ENCODE data around the gene LSP1. TPM values are rescaled to one million over a fixed set of nuclear protein-coding genes. Genes with fewer than 3 reads are reported as not detected.
A peak's percentile ranks its signal among the peaks of the same experiment; 100 is the strongest.

Gene LSP1
- total and polyA plus RNA-seq, 4 donors = 5.0 to 7.7 (median 5.7) TPM

DNA sequence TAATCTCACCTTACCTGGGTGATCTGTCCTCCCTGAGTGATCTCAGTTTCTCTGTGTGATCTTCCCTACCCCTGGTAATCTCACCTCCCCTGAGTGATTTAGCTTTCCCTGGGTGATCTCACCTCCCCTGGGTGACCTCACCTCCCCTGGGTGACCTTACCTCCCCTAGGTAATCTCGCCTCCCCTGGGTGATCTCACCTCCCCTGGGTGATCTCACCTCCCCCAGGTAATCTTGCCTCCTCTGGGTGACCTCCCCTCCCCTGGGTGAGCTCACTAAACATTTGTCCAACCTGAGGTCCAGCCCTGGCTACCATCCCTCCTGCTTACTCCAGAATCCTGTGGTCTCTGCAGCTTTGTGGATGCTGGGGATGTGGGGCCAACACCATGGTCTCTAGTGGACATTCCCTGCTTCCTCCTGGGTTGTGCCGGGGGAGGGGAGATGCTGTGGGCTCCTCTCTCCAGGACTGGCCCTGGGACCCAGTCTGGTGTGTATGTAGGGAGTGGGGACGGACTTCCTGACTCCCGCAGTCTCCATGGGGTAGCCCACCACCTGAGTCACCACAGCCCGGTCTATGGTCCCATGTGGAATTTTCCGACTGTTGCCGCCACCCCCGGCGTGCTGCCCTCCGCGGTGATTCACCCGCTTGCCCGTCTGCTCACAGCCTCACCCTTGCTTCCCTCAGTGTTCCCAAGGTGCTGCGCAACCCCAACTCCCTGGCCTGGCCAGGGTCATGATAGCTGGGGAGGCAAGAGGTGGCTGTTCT lies 9.9 kb downstream of the LSP1 start (continued):
- TF ChIP-seq ZBTB33 (IDR thresholded peaks at IDR 0.05) = no peak
- no peak for TF ChIP-seq HNF4A (conservative IDR thresholded peaks at IDR 0.05)
- TF ChIP-seq JUND (IDR thresholded peaks at IDR 0.05) = no peak
- TF ChIP-seq NR2F2 (IDR thresholded peaks at IDR 0.05) = no peak
- no peak for TF ChIP-seq RAD21 (IDR thresholded peaks at IDR 0.05)
- TF ChIP-seq FOXA1 (IDR thresholded peaks at IDR 0.05) = no peak

- Histone ChIP-seq H3K9ac (ENCODE audit: low read depth in 1 of 2, low read length in 2 of 2) (no peak overlapping the region), H3K9me3 (ENCODE audit: control insufficient read depth in 4 of 4, low read length in 3 of 4) (no peaks in the 10 kb centered on the region), H3K27ac (ENCODE audit: low read depth in 1 of 2, low read length in 2 of 2) (peak overlapping the region; percentile 60 to 66), H3K4me3 (ENCODE audit: low read depth in 1 of 3, low read length in 3 of 3) (peak overlapping the region in 1 of 3 donors; percentile 21), H3K36me3 (ENCODE audit: control insufficient read depth in 4 of 4, insufficient read depth in 3 of 4, low read depth in 1 of 4, low read length in 3 of 4) (no peaks in the 10 kb centered on the region), H3K27me3 (ENCODE audit: control insufficient read depth in 4 of 4, insufficient read depth in 4 of 4, low read length in 3 of 4) (peaks cover 0 to under 1% (median 0%) of the 10 kb centered on the region in 4 donors), H3K4me1 (ENCODE audit: control insufficient read depth in 4 of 4, insufficient read depth in 4 of 4, low read length in 3 of 4) (peaks cover 0 to 12% (median 6%) of the 10 kb centered on the region in 4 donors)
- no peak for DNase-seq (ENCODE audit: low spot score)
- 36% methylated on average over 27 of the region's 27 CpGs for WGBS
- TF ChIP-seq HNF4A (conservative IDR thresholded peaks at IDR 0.05) (no peak), NR2F2 (IDR thresholded peaks at IDR 0.05) (peak; percentile 74), TAF1 (conservative IDR thresholded peaks at IDR 0.05) (no peak), RXRA (IDR thresholded peaks at IDR 0.05) (peak; percentile 77 to 87)
- TF ChIP-seq, protein P1, sequence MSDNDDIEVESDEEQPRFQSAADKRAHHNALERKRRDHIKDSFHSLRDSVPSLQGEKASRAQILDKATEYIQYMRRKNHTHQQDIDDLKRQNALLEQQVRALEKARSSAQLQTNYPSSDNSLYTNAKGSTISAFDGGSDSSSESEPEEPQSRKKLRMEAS (IDR thresholded peaks at IDR 0.05) = no peak
- TF ChIP-seq, protein P2, sequence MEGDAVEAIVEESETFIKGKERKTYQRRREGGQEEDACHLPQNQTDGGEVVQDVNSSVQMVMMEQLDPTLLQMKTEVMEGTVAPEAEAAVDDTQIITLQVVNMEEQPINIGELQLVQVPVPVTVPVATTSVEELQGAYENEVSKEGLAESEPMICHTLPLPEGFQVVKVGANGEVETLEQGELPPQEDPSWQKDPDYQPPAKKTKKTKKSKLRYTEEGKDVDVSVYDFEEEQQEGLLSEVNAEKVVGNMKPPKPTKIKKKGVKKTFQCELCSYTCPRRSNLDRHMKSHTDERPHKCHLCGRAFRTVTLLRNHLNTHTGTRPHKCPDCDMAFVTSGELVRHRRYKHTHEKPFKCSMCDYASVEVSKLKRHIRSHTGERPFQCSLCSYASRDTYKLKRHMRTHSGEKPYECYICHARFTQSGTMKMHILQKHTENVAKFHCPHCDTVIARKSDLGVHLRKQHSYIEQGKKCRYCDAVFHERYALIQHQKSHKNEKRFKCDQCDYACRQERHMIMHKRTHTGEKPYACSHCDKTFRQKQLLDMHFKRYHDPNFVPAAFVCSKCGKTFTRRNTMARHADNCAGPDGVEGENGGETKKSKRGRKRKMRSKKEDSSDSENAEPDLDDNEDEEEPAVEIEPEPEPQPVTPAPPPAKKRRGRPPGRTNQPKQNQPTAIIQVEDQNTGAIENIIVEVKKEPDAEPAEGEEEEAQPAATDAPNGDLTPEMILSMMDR (IDR thresholded peaks at IDR 0.05; ENCODE audit: low read depth, low read length, missing input control) = no peak
- TF ChIP-seq, protein P3, sequence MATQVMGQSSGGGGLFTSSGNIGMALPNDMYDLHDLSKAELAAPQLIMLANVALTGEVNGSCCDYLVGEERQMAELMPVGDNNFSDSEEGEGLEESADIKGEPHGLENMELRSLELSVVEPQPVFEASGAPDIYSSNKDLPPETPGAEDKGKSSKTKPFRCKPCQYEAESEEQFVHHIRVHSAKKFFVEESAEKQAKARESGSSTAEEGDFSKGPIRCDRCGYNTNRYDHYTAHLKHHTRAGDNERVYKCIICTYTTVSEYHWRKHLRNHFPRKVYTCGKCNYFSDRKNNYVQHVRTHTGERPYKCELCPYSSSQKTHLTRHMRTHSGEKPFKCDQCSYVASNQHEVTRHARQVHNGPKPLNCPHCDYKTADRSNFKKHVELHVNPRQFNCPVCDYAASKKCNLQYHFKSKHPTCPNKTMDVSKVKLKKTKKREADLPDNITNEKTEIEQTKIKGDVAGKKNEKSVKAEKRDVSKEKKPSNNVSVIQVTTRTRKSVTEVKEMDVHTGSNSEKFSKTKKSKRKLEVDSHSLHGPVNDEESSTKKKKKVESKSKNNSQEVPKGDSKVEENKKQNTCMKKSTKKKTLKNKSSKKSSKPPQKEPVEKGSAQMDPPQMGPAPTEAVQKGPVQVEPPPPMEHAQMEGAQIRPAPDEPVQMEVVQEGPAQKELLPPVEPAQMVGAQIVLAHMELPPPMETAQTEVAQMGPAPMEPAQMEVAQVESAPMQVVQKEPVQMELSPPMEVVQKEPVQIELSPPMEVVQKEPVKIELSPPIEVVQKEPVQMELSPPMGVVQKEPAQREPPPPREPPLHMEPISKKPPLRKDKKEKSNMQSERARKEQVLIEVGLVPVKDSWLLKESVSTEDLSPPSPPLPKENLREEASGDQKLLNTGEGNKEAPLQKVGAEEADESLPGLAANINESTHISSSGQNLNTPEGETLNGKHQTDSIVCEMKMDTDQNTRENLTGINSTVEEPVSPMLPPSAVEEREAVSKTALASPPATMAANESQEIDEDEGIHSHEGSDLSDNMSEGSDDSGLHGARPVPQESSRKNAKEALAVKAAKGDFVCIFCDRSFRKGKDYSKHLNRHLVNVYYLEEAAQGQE (IDR thresholded peaks at IDR 0.05) = no peak
Measured at GRCh38 chr11:1863352-1864216, 10.7 kb downstream of the LSP1 start.

Measured in liver (tissue), 9 donors.